ENCODE data around the gene ATP6V1B1. TPM values are rescaled to one million over a fixed set of nuclear protein-coding genes. Genes with fewer than 3 reads are reported as not detected.

ATP6V1B1 gene
- total and polyA plus RNA-seq, 5 experiments from 2014 or later = not detected

DNA sequence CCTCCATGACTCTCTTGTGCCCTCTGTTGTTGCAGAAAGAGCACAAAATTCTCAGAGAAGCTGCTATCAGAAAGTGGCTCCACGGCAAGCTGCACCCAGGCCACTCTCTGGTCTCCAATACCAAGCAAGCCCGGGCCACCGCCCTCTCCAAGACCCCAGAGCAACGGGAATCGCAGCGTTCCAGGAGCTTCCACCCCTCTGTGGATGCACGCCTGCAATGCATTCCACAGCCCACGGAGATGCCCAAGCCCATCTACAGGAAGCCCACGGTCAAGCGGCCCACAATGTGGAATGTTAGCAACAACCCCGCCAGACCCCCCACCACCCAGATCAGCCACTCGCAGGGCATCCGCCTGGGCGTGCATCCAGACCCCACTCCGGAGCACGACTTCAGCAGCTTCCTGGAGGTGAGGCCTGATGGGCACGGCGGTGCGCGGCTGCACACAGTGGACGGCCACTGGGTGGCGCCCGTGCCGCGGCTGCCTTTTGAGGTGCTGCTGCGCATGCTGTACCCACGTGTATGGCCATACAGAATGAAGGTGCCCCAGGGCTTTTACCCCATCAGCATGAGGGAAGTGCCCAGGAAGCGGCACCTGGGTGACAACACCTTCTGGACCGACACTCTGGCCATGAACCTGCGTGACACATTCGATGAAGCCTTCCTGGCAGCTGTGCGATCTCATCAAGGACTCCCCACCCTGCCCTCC, 49.0 kb downstream of the ATP6V1B1 start:
- H3K4me3 Mint-ChIP-seq = peak overlapping the region in 9 of 10 donors; percentile 14 to 68 (median 50)
- no peaks in the 10 kb centered on the region for H3K27me3 Mint-ChIP-seq
- POLR2A ChIA-PET = interaction anchor here (0.7 to 1.6 kb wide), 7 partner anchors 9 to 1185 kb away, joined by 3 to 7 read pairs (median 4); partner anchors contain the start of gene NAGK

DNA sequence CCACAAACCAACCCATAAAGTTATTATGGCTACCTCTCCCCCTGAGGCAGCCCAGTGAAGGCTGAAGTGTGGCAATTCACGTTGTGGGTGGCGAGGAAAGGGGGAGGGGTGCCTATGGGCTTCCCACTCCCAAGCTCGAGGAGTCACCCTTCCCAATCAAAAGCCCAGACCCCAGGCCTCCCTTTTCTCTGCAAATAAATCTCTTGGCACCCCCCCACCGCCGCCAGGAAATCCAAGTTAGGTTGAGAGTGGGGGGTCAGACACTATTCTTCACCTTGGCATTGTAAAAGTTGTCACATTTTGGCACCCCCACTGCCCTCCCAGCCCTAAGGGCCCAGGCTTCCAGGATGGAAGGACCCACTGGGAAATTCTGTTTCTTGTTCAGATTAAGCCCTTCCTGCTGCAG, 49.6 kb downstream of the ATP6V1B1 start:
- no peak overlapping the region for H3K4me3 Mint-ChIP-seq
- H3K4me1 Mint-ChIP-seq = peaks cover 9 to 25% (median 14%) of the 10 kb centered on the region in 4 donors
- peaks cover 0 to 45% (median 2%) of the 10 kb centered on the region in 3 donors for H3K36me3 Mint-ChIP-seq
- ATAC-seq (no peak), DNase-seq (no peak)
- no peaks in the 10 kb centered on the region for H3K9me3 Mint-ChIP-seq
- no peaks in the 10 kb centered on the region for H3K27me3 Mint-ChIP-seq
- POLR2A ChIA-PET = interaction anchor here (1.2 to 1.6 kb wide), 3 partner anchors 8 to 20 kb away, joined by 4 to 7 read pairs (median 4); no protein-coding TSS in a partner anchor
- peak overlapping the region in 6 of 10 donors; percentile 14 to 68 (median 27) for H3K27ac Mint-ChIP-seq

More for the DNA sequence above, 49.0 kb downstream of the ATP6V1B1 start:
- H3K9me3 Mint-ChIP-seq = no peaks in the 10 kb centered on the region
- peak overlapping the region in 7 of 10 donors; percentile 7 to 87 (median 56) for H3K27ac Mint-ChIP-seq
- DNase-seq (peak; percentile 75 to 87 (median 82)), ATAC-seq (peak; percentile 100)
- peaks cover 0 to 40% (median 2%) of the 10 kb centered on the region in 3 donors for H3K36me3 Mint-ChIP-seq
- H3K4me1 Mint-ChIP-seq = peaks cover 9 to 25% (median 14%) of the 10 kb centered on the region in 4 donors

DNA sequence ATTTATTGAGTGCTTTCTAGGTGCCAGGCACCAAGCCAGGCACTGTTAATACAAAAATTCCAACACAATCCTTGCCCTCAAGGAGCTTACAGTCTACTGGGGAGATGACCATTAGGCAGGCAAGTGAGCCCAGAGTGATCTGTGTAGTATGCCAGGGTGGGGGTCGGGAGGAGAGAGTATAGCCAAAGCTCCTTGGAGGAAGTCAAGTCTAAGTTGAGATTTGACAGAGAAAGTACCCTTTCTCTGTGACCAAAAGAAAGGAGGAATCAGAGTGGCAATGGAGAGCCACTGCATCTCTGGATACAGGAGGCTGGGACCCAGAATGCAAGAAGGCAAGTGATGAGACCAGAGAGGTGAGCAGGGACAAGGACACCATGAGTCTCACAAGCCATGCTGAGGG, 50.3 kb downstream of the ATP6V1B1 start:
- H3K27ac Mint-ChIP-seq = peak overlapping the region in 7 of 10 donors; percentile 15 to 68 (median 36)
- no peaks in the 10 kb centered on the region for H3K27me3 Mint-ChIP-seq
- H3K9me3 Mint-ChIP-seq = no peaks in the 10 kb centered on the region
- no peak for ATAC-seq
- H3K36me3 Mint-ChIP-seq = peaks cover 0 to 51% (median 2%) of the 10 kb centered on the region in 3 donors
- DNase-seq = no peak
- no peak overlapping the region for H3K4me3 Mint-ChIP-seq
- POLR2A ChIA-PET = no interaction called here
- peaks cover 9 to 25% (median 16%) of the 10 kb centered on the region in 4 donors for H3K4me1 Mint-ChIP-seq

DNA sequence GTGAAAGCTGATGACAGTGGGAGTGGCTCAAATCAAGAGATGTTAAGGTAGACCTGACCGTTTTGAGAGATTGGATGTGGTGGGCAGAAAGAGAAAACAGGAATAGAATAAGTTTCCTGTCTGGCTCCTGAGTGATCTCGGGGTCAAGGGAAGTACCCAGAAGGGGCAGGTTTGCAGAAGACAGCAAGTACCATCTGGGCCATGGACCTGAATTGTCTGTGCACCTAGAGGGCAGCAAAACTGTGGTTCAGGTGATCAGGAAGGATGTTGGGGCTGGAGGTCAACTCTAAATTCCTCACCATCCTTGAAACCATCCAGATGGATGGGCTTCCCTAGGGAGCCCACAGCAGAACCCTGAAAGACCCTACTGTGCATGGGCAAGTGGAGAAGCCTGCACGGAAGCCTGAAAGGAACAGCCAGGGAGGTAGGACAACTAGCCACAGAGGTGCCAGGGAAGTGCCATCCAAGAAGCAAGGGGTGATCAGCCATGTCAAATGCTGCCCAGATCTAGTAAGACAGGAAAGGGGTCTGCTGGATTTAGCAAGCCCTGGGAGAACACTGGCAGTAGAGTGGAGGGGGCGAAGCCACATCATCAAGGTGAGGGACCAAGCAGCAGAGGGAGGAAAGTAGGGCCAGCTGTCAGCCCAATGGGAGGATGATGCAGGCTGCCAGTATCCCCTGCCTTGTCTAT, 50.9 kb downstream of the ATP6V1B1 start:
- POLR2A ChIA-PET = no interaction called here
- no peak for DNase-seq
- Mint-ChIP-seq H3K9me3 (no peaks in the 10 kb centered on the region), H3K4me1 (peaks cover 12 to 28% (median 22%) of the 10 kb centered on the region in 4 donors), H3K27ac (peak overlapping the region in 5 of 10 donors; percentile 15 to 65 (median 41)), H3K27me3 (no peaks in the 10 kb centered on the region), H3K36me3 (peaks cover 0 to 58% (median 5%) of the 10 kb centered on the region in 3 donors), H3K4me3 (no peak overlapping the region)
- ATAC-seq = no peak

DNA sequence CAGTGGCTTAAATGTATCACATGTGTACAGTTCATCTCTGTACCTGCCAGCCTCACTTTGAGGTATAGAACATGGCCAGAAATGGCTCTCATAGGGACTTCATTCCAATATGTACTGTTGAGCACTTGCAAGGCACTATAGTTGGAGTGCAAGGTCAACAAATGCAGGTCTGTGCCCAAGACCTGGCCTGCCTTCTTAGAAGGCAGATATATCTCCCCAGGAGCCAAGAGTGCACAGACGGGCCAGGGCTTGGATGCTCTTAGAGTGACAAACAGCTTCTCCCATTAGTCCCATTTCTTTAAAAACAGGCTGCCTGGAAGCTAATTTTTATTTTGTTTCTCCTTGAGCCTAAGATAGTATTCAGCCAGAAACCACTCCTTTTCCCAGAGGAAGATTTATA, 51.7 kb downstream of the ATP6V1B1 start:
- Mint-ChIP-seq H3K27ac (no peak overlapping the region), H3K4me1 (peaks cover 13 to 34% (median 27%) of the 10 kb centered on the region in 4 donors), H3K4me3 (no peak overlapping the region), H3K27me3 (no peaks in the 10 kb centered on the region), H3K9me3 (no peaks in the 10 kb centered on the region), H3K36me3 (peaks cover 0 to 65% (median 6%) of the 10 kb centered on the region in 3 donors)
- ATAC-seq (no peak), DNase-seq (no peak)
- POLR2A ChIA-PET = no interaction called here

DNA sequence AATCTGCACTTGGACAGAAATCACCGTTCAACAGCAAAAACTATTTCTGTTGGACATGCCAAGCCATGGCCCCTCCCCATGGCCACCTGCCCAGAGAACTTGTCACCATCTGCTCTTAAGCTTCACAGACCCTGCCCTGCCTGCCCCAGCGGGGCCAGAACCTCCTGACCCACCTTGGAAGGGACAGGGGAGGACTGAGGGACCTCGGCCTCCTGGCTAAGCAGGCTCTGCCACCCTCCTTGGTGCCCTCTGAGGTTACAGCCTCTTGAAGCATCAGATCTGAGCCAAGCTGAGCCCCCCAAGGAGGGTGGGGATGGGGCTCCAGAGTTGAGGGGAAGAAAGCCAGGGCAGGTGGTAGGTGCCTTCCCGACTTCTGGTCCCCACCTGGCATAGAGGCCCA, 52.5 kb downstream of the ATP6V1B1 start:
- DNase-seq = no peak
- no peak for ATAC-seq
- POLR2A ChIA-PET = no interaction called here
- H3K4me1 Mint-ChIP-seq = peaks cover 16 to 40% (median 33%) of the 10 kb centered on the region in 4 donors
- H3K9me3 Mint-ChIP-seq = no peaks in the 10 kb centered on the region
- H3K36me3 Mint-ChIP-seq = peaks cover 0 to 68% (median 6%) of the 10 kb centered on the region in 3 donors
- H3K4me3 Mint-ChIP-seq = no peak overlapping the region
- H3K27ac Mint-ChIP-seq = peak overlapping the region in 1 of 10 donors; percentile 59
- H3K27me3 Mint-ChIP-seq = no peaks in the 10 kb centered on the region

DNA sequence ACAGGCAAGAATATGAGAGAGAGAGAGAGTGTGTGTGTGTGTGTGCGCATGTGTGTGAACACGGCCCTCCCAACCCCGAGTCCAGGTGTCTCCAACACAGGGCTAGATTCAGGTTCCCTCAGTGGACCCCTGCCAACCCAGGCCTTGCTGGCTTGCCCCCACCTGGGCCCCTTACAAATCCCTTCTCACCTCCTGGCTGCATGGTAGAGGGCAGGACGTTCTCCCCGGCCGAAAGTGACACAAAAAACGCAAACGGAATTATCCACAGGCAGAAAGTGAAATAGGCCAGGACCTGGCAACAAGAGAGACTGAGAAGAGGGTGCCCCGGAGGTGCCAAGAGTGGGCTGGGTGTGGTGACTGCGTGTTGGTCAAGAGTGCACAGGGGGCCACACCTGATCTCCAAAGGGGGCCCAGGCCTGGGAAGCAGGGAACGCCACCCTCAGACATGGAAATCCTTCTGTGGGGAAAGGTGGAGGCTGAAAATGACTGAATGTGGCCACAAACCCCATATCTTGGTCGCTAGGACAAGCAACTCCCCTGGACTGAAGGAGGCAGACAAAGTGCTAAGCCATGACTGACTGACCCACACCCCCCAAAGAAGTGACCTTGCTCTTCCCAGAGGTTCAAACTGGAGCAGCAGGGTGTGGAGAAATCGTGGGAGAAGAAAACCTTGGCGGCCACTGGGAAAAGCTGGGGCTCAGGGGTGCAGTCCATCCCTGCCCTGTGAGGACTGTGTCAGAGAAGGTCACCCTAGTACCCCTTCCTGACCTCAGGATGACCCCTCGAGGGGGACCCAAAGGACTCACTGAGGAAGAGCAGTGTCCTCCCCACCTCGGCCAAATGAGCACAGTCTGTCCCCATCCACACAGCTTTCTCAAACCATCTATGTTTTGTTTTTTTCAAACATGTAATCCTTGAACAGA, 53.3 kb downstream of the ATP6V1B1 start:
- Mint-ChIP-seq H3K4me1 (peaks cover 23 to 46% (median 41%) of the 10 kb centered on the region in 4 donors), H3K36me3 (peaks cover 0 to 71% (median 6%) of the 10 kb centered on the region in 3 donors), H3K27me3 (no peaks in the 10 kb centered on the region), H3K4me3 (no peak overlapping the region), H3K9me3 (no peaks in the 10 kb centered on the region), H3K27ac (peak overlapping the region in 2 of 10 donors; percentile 59 to 78)
- DNase-seq (no peak), ATAC-seq (no peak)
- POLR2A ChIA-PET = interaction anchor here (0.9 kb wide), 1 partner anchor 11 kb away, joined by 3 read pairs; no protein-coding TSS in a partner anchor

DNA sequence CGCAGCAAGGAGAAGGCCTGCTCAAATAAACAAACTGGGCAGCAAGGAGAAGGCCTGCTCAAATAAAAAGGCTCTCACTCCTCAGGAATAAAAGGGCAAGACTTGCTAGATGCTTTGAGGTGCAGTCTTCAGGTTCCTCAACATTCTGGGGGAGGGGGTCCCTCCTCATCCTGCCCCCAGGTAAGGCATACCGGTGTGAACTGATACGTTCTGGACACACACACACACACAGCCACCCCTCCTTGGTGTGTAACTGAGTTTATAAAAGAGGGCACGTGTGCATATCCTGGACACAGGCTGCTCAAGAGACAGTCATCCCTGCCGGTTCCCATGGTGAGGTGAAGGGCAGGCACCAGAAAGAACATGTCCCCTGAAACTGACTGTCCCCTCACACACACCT, 54.5 kb downstream of the ATP6V1B1 start:
- H3K27me3 Mint-ChIP-seq = no peaks in the 10 kb centered on the region

DNA sequence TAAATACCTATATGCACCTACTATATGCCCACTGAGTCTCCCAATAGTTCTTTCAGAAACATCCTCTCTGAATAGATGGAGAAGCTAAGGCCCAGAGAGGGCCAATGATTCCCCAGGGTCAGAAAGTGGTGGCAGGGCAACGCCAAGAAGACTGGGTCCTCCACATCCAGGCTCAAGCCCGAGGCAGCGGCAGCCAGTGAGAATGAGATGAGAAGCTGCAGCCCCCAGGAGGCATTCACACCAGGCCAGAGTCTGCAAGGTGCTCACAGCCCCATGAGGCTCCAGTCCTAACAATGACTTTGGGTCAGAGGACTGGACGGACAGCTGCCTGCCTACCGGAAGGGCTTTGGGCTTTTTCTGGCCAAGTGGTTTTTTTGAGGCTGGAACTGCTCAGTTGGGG, 55.4 kb downstream of the ATP6V1B1 start:
- DNase-seq (no peak), ATAC-seq (no peak)
- no peaks in the 10 kb centered on the region for H3K27me3 Mint-ChIP-seq
- peak overlapping the region in 3 of 10 donors; percentile 56 to 69 (median 57) for H3K27ac Mint-ChIP-seq
- H3K9me3 Mint-ChIP-seq = no peaks in the 10 kb centered on the region
- peaks cover 20 to 40% (median 36%) of the 10 kb centered on the region in 4 donors for H3K4me1 Mint-ChIP-seq
- H3K36me3 Mint-ChIP-seq = peaks cover 0 to 64% (median 6%) of the 10 kb centered on the region in 3 donors
- H3K4me3 Mint-ChIP-seq = peak overlapping the region in 2 of 10 donors; percentile 14 to 33
- POLR2A ChIA-PET = no interaction called here

More for the DNA sequence above, 54.5 kb downstream of the ATP6V1B1 start:
- ATAC-seq (no peak), DNase-seq (no peak)
- peaks cover 20 to 40% (median 36%) of the 10 kb centered on the region in 4 donors for H3K4me1 Mint-ChIP-seq
- no peaks in the 10 kb centered on the region for H3K9me3 Mint-ChIP-seq
- peak overlapping the region in 4 of 10 donors; percentile 25 to 44 (median 26) for H3K27ac Mint-ChIP-seq
- H3K4me3 Mint-ChIP-seq = no peak overlapping the region
- POLR2A ChIA-PET = interaction anchor here (0.9 kb wide), 1 partner anchor 10 kb away, joined by 3 read pairs; no protein-coding TSS in a partner anchor
- peaks cover 0 to 69% (median 6%) of the 10 kb centered on the region in 3 donors for H3K36me3 Mint-ChIP-seq

DNA sequence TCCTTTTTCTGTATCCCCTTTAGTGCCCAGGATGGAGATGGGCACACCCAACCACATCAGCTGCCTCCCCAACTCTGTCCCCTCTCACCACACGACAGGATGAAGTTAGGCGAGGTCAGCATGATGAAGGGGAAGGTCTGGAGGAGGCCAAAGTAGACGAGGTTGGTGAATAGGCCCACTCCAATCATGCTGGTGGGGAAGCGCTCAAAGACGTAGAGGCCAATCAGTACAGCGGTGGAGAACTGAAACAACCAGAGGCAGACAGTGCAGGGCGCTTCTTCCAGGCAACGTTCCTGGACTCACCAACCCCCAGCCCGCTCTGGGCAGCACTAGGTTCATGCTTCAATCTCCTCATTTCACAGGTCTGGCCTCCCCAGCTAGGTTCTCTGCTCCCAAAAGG, 56.0 kb downstream of the ATP6V1B1 start:
- no peak for DNase-seq
- H3K4me1 Mint-ChIP-seq = peaks cover 20 to 38% (median 36%) of the 10 kb centered on the region in 4 donors
- H3K27me3 Mint-ChIP-seq = no peaks in the 10 kb centered on the region
- POLR2A ChIA-PET = interaction anchor here (0.7 kb wide), 1 partner anchor 138 kb away, joined by 3 read pairs; the partner anchor contains the start of gene MCEE
- H3K27ac Mint-ChIP-seq = peak overlapping the region in 5 of 10 donors; percentile 49 to 70 (median 58)
- ATAC-seq = no peak
- H3K36me3 Mint-ChIP-seq = peaks cover 0 to 59% (median 6%) of the 10 kb centered on the region in 3 donors
- no peaks in the 10 kb centered on the region for H3K9me3 Mint-ChIP-seq
- H3K4me3 Mint-ChIP-seq = peak overlapping the region in 7 of 10 donors; percentile 8 to 71 (median 26)

DNA sequence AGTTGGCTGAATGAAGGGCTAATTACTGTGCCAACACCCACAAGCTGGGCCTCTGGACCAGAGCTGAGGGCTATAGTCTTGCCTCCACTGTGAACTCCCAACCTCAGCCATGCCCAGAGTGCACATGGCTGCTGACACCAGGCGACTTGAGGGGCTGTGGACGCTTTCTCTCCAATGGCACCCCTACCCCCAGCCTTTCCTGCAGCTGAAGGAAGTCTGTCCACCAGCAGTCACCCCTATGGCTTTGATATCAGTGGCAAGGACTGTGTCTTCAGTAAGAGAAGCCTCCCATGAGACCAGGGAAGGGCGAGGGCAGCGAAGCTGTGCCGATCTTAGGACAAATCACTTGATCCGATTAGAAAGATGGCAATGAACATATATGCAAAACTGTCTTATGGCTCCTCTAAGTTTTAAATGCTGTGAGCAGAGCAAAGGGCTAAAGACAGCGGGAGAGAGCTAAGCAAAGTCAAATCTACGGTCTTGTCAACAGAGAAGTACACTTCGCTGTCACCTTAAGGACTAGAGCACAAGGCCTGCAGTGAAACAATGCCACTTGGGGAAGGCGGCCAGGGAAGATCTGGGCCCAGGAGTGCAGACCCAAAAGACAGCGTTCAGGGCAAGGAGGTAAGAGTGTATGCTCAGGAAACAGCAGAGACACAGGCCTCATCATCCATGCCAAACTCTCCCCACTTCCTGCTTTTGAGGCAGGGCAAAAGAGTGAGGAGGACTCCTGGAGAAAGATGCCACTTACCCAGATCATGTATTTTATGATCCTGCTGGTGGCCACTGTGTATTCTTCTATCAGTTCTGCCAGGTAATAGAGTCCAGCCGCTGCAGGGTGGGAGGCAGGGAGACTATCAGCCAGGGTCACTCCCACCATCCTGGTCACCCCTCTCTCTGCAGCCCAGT, 57.5 kb downstream of the ATP6V1B1 start:
- H3K27ac Mint-ChIP-seq = peak overlapping the region; percentile 83 to 98 (median 94)
- POLR2A ChIA-PET = interaction anchor here (1.2 to 1.7 kb wide), 3 partner anchors 9 to 75 kb away, joined by 4 to 6 read pairs (median 4); partner anchors contain the start of gene NAGK

More for the DNA sequence above, 57.5 kb downstream of the ATP6V1B1 start:
- H3K36me3 Mint-ChIP-seq = peaks cover 0 to 46% (median 6%) of the 10 kb centered on the region in 3 donors
- H3K4me3 Mint-ChIP-seq = peak overlapping the region; percentile 87 to 98 (median 96)
- no peak for ATAC-seq
- H3K27me3 Mint-ChIP-seq = no peaks in the 10 kb centered on the region
- no peaks in the 10 kb centered on the region for H3K9me3 Mint-ChIP-seq
- peaks cover 20 to 37% (median 36%) of the 10 kb centered on the region in 4 donors for H3K4me1 Mint-ChIP-seq
- no peak for DNase-seq
